Measurements from ENCODE around the gene HLA-DOA.

HLA-DOA gene
- total RNA-seq: 1.3 to 20.9 (median 5.3) reads per million in 18 experiments

GRCh38 chr6:33008944-33009861 lies at the start of gene HLA-DOA:
Gene HLA-DOA (minus strand): TSS chr6:33009591.
- DNase-seq: peak in 1 of 2 donors; percentile 48

DNA sequence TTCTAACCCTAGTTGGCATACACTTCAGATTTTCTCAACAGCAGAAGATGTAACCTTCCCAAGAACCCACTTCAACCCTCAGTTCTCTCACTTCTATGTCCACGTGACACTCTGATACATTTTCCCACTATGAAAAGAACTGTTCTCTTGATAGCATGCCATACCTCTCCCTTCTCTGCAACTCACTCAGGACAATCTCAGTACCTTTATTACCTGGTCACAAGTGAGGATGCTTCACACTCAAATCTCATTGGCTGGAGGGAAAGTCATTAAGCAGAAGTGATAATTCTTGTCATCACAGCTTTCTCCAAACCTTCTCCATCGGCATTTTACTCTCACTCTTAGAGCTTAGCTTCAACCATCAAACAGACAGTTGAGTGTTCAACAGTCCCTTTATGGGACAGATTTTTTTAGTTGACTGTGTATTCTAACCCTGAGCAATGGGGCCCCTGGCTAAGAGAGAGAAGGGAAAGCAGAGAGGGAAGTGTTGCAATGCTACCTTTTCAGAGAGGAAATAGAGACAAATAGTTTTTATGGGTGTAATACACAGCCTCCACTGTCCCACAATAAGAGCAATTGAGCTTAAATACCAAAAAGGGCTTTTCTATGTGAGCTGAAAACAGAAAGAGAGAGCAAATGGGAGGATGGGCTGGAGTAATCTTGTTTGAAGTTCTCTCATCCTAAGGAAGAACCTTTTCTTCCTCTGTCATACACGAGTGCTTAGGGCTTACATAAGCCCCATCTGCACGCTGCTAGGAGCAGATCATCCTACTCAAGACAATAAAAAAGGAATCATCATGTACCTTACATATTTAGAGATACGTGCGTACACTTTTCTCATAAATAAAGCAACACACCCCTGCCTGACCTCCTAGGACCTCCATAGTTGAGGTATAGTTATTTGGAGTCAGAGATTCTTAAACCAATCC lies 48.1 kb upstream of the HLA-DOA start:
- DNase-seq: peak; percentile 13 to 36

DNA sequence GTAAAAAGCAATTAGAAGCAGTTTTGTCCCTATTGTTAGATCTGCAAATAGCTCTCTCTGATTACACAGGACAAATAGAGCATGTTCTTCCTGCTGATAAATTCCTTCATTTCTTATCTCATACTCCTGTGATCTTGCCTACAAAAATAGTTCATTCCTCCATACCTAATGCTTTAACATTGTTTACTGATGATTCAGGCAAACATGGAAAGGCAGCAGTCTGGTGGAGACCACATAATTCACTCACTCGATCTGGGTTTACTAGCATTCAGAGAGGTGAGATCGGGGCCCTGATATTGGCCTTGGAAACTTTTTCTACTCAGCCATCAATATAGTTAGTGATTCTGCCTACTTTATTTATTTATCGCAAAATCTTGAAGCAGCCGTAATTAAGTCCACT lies 43.8 kb upstream of the HLA-DOA start:
- DNase-seq: no peak

DNA sequence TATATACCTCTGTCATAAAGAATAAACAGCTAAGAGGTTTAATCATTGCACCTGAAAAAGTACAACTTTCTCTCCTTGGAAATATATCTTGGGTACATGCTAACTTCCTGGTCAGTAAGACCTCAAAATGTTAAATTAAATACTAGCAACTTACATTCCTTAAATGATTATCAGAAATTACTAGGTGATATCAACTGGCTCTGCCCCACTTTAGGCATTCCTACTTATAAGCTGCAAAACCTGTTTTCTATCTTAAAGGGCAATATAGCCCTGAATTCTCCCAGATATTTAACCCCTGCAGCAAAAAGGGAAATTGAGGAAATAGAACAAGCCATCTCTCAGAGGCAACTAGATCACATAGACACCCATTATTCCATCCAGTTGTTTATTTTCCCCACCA lies 43.2 kb upstream of the HLA-DOA start:
- no peak for DNase-seq

GRCh38 chr6:33050014-33050810 lies 40.8 kb upstream of the HLA-DOA start:
- peak; percentile 55 to 72 for DNase-seq

DNA sequence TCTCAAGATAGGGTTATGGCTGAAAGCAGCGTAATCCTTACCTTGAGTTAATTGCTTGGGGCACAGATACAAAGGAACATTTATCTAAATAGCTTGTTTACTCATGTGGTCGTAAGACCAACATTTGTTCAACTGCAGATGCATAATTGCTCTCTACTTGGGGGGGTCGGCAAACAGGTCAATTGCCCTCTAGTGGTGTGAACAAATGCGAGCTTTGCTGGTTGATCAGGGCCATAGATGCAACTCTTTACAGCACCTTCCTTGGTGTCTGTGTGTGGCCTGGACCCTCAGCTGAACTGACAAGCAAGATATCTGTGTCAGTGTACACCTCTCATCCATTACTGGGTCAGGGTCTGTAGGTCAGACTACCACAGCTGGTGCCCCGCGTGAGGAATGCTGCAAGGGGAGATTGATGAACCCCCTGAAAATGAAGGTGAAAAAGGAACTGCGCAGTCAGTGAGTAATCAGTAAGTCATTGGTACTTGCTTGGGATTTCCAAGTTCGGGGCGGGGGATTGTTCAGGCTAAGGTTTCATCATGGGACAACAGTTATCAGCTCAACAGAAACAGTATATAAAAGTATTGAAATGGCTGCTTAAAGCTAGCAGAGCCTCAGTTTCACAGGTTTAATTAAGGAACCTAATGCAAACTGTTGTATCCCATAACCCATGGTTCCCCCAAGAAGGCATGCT lies 40.1 kb upstream of the HLA-DOA start:
- DNase-seq: no peak

GRCh38 chr6:33040157-33040556 lies 30.8 kb upstream of the HLA-DOA start:
- no peak for DNase-seq

- DNase-seq: peak in 1 of 2 donors; percentile 67
Observed at GRCh38 chr6:33036535-33036934, 27.1 kb upstream of the HLA-DOA start.

- DNase-seq: no peak
Observed at GRCh38 chr6:33034554-33034953, 25.2 kb upstream of the HLA-DOA start.

- DNase-seq: no peak
Observed at GRCh38 chr6:33030245-33030644, 20.9 kb upstream of the HLA-DOA start.

- peak; percentile 97 to 98 for DNase-seq
Observed at GRCh38 chr6:33029328-33030184, 20.2 kb upstream of the HLA-DOA start.

GRCh38 chr6:33028220-33028849 lies 18.9 kb upstream of the HLA-DOA start:
- peak; percentile 41 to 42 for DNase-seq

- DNase-seq: no peak
Observed at GRCh38 chr6:33024521-33024920, 15.1 kb upstream of the HLA-DOA start.

- no peak for DNase-seq
Observed at GRCh38 chr6:33023536-33023935, 14.1 kb upstream of the HLA-DOA start.

DNA sequence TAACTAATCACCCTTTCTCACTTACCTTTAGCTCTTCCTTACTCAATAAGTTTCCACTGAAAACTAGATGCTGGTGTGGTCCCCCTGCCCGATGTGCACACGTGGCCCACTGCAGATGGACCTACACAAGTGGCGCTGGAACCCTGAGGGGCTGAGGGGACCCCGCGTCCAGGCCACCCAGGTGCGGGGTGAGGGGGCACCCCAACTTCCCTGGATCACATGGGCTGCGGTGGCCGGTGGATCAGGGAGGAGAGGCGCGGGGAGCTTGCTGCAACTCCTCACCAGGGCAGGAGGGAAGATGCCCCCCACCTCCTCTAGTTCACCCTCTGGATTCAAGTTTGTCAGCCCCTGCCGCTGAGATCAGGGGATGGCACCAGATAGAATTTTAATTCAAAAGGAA lies 12.5 kb upstream of the HLA-DOA start:
- no peak for DNase-seq

GRCh38 chr6:33019372-33019771 lies 10.0 kb upstream of the HLA-DOA start:
- no peak for DNase-seq

DNA sequence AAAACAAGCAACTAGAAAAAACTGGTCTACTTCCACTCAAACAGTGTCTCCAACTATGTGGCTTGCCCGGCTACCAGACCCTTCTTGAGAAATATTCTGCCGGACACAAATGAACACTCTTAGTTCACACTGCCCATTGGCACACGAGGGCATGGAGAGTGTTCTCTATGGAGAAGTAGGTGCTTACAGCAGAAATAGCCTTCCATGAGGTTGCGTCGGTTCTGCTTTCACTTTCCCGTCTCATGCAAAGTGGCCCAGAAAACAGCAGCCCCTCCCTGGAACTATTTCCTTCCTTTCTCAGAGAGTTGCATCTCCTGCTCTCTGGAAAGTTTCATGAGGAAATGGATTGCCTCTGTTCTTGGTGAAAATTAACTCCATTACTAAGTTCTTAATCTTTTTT lies 9.5 kb upstream of the HLA-DOA start:
- peak; percentile 95 to 98 for DNase-seq

DNA sequence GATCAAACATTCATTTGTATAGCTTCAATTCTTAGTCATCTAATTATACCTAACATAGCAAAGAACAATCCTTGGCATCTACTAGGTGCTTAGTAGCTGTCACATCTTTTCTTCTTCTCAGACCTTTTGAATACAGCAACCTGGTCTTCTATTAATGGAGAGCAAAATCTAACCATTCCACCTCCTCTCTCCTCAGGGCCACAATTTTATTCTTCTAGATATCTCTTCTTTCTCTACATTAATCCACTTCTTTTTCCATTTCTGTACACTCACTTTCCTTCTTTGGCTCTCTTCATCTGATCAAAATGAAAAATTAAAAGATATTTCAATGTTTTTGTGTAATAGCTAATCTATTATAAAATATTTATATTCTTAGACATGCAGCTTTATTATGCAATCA lies 9.0 kb upstream of the HLA-DOA start:
- no peak for DNase-seq

GRCh38 chr6:33017694-33018353 lies 8.4 kb upstream of the HLA-DOA start:
- peak; percentile 84 to 86 for DNase-seq

GRCh38 chr6:33017018-33017417 lies 7.6 kb upstream of the HLA-DOA start:
- DNase-seq: no peak
